ENCODE results near the gene KNTC1.

KNTC1 gene

DNA sequence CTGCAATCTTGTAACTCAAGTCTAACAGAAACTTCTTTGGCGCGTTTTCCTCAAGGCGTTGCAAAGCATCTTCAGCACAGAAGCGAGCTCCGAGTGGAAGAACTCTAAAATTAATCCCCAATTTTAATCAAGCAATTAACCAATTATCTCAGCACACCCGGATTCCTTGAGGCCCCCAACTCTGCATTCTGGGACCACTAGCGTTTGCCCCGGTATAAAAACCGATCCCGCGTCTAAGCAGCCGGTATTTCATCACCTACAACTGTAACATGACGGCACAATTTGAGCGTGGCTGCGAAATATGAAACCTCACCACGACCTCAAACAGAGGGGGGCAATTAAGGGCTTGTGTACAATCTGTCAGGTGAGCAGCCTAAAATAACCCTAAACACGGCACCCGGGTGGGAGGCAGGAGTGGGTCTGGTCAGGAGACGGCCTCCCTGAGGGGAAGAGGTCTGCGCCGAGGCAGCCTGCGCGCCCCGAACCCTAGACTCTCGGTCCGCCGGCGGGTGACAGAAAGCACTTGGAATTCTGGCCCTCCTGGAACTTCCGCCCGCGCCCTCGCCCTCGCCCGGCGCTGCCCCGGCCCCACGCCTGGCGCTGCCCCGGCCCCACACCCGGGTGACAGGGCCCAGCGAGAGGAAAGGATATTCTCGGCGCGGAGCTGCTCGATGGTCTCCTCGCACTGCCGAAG lies 26.9 kb upstream of the KNTC1 start:
- peaks cover 3% of the 10 kb centered on the region; the same call in 1 of the 2 replicates for H3K4me1 ChIP-seq (ENCODE audit: control insufficient read depth, insufficient read depth, low read length)
- H3K27ac ChIP-seq (ENCODE audit: extremely low read depth, low read depth, low read length) = peak overlapping the region; percentile 95
- POLR2A ChIA-PET = interaction anchor here (0.5 to 3.7 kb wide), 23 partner anchors 8 to 773 kb away, joined by 3 to 55 read pairs (median 5); partner anchors contain the start of genes DIABLO, KNTC1, MLXIP and MPHOSPH9
- no peaks in the 10 kb centered on the region for H3K9me3 ChIP-seq (ENCODE audit: control insufficient read depth, insufficient read depth, low read depth, low read length)
- H3K36me3 ChIP-seq (ENCODE audit: control insufficient read depth in 2 of 2, insufficient read depth in 1 of 2, low read length in 2 of 2) = peaks cover 32 to 33% of the 10 kb centered on the region in 2 experiments
- peak overlapping the region; percentile 85 for H3K4me3 ChIP-seq (ENCODE audit: low read depth, low read length)
- CTCF ChIA-PET = interaction anchor here (0.6 to 2.4 kb wide), 2 partner anchors 51 to 100 kb away, joined by 3 to 23 read pairs; no protein-coding TSS in a partner anchor
- peak; percentile 35; the same call in 1 of the 2 replicates for TF ChIP-seq EGR2 (tag by site-specific recombination; IDR thresholded peaks at IDR 0.05; ENCODE audit: low read depth)
- peak; percentile 77 for TF ChIP-seq ZBTB8A (tag by site-specific recombination; IDR thresholded peaks at IDR 0.05)
- TF ChIP-seq, protein P1, sequence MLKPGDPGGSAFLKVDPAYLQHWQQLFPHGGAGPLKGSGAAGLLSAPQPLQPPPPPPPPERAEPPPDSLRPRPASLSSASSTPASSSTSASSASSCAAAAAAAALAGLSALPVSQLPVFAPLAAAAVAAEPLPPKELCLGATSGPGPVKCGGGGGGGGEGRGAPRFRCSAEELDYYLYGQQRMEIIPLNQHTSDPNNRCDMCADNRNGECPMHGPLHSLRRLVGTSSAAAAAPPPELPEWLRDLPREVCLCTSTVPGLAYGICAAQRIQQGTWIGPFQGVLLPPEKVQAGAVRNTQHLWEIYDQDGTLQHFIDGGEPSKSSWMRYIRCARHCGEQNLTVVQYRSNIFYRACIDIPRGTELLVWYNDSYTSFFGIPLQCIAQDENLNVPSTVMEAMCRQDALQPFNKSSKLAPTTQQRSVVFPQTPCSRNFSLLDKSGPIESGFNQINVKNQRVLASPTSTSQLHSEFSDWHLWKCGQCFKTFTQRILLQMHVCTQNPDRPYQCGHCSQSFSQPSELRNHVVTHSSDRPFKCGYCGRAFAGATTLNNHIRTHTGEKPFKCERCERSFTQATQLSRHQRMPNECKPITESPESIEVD (tag by site-specific recombination; IDR thresholded peaks at IDR 0.05) = 0 out of 2 replicates have a peak, but pooled peaks have one; percentile 29
- peak; percentile 58 for TF ChIP-seq ZNF335 (tag by site-specific recombination; conservative IDR thresholded peaks at IDR 0.05)
- TF ChIP-seq, protein P2, sequence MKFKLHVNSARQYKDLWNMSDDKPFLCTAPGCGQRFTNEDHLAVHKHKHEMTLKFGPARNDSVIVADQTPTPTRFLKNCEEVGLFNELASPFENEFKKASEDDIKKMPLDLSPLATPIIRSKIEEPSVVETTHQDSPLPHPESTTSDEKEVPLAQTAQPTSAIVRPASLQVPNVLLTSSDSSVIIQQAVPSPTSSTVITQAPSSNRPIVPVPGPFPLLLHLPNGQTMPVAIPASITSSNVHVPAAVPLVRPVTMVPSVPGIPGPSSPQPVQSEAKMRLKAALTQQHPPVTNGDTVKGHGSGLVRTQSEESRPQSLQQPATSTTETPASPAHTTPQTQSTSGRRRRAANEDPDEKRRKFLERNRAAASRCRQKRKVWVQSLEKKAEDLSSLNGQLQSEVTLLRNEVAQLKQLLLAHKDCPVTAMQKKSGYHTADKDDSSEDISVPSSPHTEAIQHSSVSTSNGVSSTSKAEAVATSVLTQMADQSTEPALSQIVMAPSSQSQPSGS (tag by site-specific recombination; IDR thresholded peaks at IDR 0.05; ENCODE audit: low read depth) = peak; percentile 76; the same call in 1 of the 2 replicates
- TF ChIP-seq ZNF600 (tag by site-specific recombination; IDR thresholded peaks at IDR 0.05) = peak; percentile 95
- TF ChIP-seq, protein P3, sequence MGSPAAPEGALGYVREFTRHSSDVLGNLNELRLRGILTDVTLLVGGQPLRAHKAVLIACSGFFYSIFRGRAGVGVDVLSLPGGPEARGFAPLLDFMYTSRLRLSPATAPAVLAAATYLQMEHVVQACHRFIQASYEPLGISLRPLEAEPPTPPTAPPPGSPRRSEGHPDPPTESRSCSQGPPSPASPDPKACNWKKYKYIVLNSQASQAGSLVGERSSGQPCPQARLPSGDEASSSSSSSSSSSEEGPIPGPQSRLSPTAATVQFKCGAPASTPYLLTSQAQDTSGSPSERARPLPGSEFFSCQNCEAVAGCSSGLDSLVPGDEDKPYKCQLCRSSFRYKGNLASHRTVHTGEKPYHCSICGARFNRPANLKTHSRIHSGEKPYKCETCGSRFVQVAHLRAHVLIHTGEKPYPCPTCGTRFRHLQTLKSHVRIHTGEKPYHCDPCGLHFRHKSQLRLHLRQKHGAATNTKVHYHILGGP (tag by site-specific recombination; IDR thresholded peaks at IDR 0.05) = no peak
- TF ChIP-seq, protein P4, sequence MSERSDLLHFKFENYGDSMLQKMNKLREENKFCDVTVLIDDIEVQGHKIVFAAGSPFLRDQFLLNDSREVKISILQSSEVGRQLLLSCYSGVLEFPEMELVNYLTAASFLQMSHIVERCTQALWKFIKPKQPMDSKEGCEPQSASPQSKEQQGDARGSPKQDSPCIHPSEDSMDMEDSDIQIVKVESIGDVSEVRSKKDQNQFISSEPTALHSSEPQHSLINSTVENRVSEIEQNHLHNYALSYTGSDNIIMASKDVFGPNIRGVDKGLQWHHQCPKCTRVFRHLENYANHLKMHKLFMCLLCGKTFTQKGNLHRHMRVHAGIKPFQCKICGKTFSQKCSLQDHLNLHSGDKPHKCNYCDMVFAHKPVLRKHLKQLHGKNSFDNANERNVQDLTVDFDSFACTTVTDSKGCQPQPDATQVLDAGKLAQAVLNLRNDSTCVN (tag by site-specific recombination; optimal IDR thresholded peaks at IDR 0.05) = peak; percentile 91
- TF ChIP-seq ZNF76 (tag by site-specific recombination; IDR thresholded peaks at IDR 0.05; ENCODE audit: borderline replicate concordance, low read depth) = 0 out of 2 replicates have a peak, but pooled peaks have one; percentile 4
- 0 out of 2 replicates have a peak, but pooled peaks have one; percentile 41 for TF ChIP-seq ZNF660 (tag by site-specific recombination; IDR thresholded peaks at IDR 0.05)
- peak; percentile 77 for TF ChIP-seq ZNF121 (tag by site-specific recombination; IDR thresholded peaks at IDR 0.05)
- TF ChIP-seq TCF7L2 (IDR thresholded peaks at IDR 0.05; ENCODE audit: borderline replicate concordance, low read depth, low read length) = no peak
- TF ChIP-seq, protein P5, sequence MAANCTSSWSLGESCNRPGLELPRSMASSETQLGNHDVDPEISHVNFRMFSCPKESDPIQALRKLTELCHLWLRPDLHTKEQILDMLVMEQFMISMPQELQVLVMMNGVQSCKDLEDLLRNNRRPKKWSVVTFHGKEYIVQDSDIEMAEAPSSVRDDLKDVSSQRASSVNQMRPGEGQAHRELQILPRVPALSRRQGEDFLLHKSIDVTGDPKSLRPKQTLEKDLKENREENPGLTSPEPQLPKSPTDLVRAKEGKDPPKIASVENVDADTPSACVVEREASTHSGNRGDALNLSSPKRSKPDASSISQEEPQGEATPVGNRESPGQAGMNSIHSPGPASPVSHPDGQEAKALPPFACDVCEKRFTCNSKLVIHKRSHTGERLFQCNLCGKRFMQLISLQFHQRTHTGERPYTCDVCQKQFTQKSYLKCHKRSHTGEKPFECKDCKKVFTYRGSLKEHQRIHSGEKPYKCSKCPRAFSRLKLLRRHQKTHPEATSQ (tag by site-specific recombination; IDR thresholded peaks at IDR 0.05) = peak; percentile 19; the same call in 1 of the 2 replicates
- peak; percentile 86 for TF ChIP-seq GLIS1 (tag by site-specific recombination; IDR thresholded peaks at IDR 0.05)
- no peak for TF ChIP-seq ZNF138 (tag by site-specific recombination; IDR thresholded peaks at IDR 0.05; ENCODE audit: borderline replicate concordance)
- TF ChIP-seq ZFP69B (tag by site-specific recombination; IDR thresholded peaks at IDR 0.05) = no peak
- peak; percentile 79; the same call in 1 of the 2 replicates for TF ChIP-seq BCL11B (tag by site-specific recombination; IDR thresholded peaks at IDR 0.05; ENCODE audit: low read depth)
- TF ChIP-seq WT1 (tag by site-specific recombination; IDR thresholded peaks at IDR 0.05) = 0 out of 2 replicates have a peak, but pooled peaks have one; percentile 10
- TF ChIP-seq, protein P6, sequence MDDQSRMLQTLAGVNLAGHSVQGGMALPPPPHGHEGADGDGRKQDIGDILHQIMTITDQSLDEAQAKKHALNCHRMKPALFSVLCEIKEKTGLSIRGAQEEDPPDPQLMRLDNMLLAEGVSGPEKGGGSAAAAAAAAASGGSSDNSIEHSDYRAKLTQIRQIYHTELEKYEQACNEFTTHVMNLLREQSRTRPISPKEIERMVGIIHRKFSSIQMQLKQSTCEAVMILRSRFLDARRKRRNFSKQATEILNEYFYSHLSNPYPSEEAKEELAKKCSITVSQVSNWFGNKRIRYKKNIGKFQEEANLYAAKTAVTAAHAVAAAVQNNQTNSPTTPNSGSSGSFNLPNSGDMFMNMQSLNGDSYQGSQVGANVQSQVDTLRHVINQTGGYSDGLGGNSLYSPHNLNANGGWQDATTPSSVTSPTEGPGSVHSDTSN (CRISPR knock-in tag; IDR thresholded peaks at IDR 0.05) = 0 out of 2 replicates have a peak, but pooled peaks have one; percentile 60
- TF ChIP-seq ZFHX2 (tag by site-specific recombination; conservative IDR thresholded peaks at IDR 0.05) = peak; percentile 76
- no peak for TF ChIP-seq ZNF311 (tag by site-specific recombination; IDR thresholded peaks at IDR 0.05; ENCODE audit: borderline replicate concordance)
- peak; percentile 61 for TF ChIP-seq OSR2 (tag by site-specific recombination; IDR thresholded peaks at IDR 0.05)
- peak; percentile 95 for TF ChIP-seq ZNF629 (tag by site-specific recombination; IDR thresholded peaks at IDR 0.05)
- no peak for TF ChIP-seq REPIN1 (tag by site-specific recombination; IDR thresholded peaks at IDR 0.05; ENCODE audit: low read depth)
- peak; percentile 66 for TF ChIP-seq IKZF3 (tag by site-specific recombination; IDR thresholded peaks at IDR 0.05)
- peak; percentile 90 for TF ChIP-seq ZBTB21 (tag by site-specific recombination; IDR thresholded peaks at IDR 0.05)
- 0 out of 2 replicates have a peak, but pooled peaks have one; percentile 19 for TF ChIP-seq ZFP37 (tag by site-specific recombination; IDR thresholded peaks at IDR 0.05)
- peak; percentile 91 for TF ChIP-seq FEZF1 (tag by site-specific recombination; IDR thresholded peaks at IDR 0.05)
- TF ChIP-seq PRDM1 (tag by site-specific recombination; IDR thresholded peaks at IDR 0.05) = no peak
